H9 (cell line): Measurements from ENCODE around the gene PLPP2. TPM values are rescaled to one million over a fixed set of nuclear protein-coding genes. Genes with fewer than 3 reads are reported as not detected.

Experiments used
- DNase-seq: peaks from one replicate; pipeline ENCODE4 v3.0.0-alpha.2; 2017
- H2AFZ ChIP-seq: one replicate; pipeline ENCODE4 v1.6.1; 2013; ENCODE audit warnings: mild to moderate bottlenecking, low read length, control low read depth, moderate library complexity
- H2AK5ac ChIP-seq: 2 replicates; pipeline ENCODE4 v1.6.1; 2013; ENCODE audit warnings: low read length, control low read depth, mixed read lengths; ENCODE audit not compliant: insufficient read length
- H2BK120ac ChIP-seq: one replicate; pipeline ENCODE4 v1.6.1; 2013; ENCODE audit warnings: low read depth, mild to moderate bottlenecking, low read length, control low read depth, inconsistent platforms; ENCODE audit not compliant: poor library complexity, severe bottlenecking
- H2BK12ac ChIP-seq: 2 replicates; pipeline ENCODE4 v1.6.1; 2013; ENCODE audit warnings: low read length, control low read depth, mixed read lengths, low read depth; ENCODE audit not compliant: insufficient read length
- H2BK15ac ChIP-seq: 2 replicates; pipeline ENCODE4 v1.6.1; 2013; ENCODE audit warnings: low read depth, low read length, control low read depth
- H2BK20ac ChIP-seq: one replicate; pipeline ENCODE4 v1.6.1; 2013; ENCODE audit warnings: low read depth, mild to moderate bottlenecking, low read length, control low read depth, inconsistent platforms; ENCODE audit not compliant: poor library complexity, severe bottlenecking
- H2BK5ac ChIP-seq: 2 replicates; pipeline ENCODE4 v1.6.1; 2013; ENCODE audit warnings: low read length, control low read depth, mixed read lengths; ENCODE audit not compliant: insufficient read length
- H3K14ac ChIP-seq: 2 replicates; pipeline ENCODE4 v1.6.1; 2013; ENCODE audit warnings: low read length, control low read depth; ENCODE audit not compliant: insufficient read depth
- H3K18ac ChIP-seq: 2 replicates; pipeline ENCODE4 v1.6.1; 2013; ENCODE audit warnings: low read depth, mild to moderate bottlenecking, mixed read lengths, low read length, control low read depth; ENCODE audit not compliant: insufficient read length
- H3K23ac ChIP-seq: 2 replicates; pipeline ENCODE4 v1.6.1; 2013; ENCODE audit warnings: low read length, control low read depth, mixed read lengths, low read depth; ENCODE audit not compliant: insufficient read length
- H3K23me2 ChIP-seq: 2 replicates; pipeline ENCODE4 v1.6.1; 2013; ENCODE audit warnings: low read depth, mild to moderate bottlenecking, mixed read lengths, low read length, control low read depth; ENCODE audit not compliant: insufficient read length, poor library complexity, severe bottlenecking
- H3K27ac ChIP-seq: 2 replicates; pipeline ENCODE4 v1.5.1; 2013; ENCODE audit warnings: low read length, control low read depth, mixed read lengths, low read depth; ENCODE audit not compliant: insufficient read length
- H3K27me3 ChIP-seq: 2 replicates; pipeline ENCODE4 v1.6.1; 2013; ENCODE audit warnings: low read length, control low read depth, inconsistent platforms; ENCODE audit not compliant: insufficient read depth
- H3K4ac ChIP-seq: 2 replicates; pipeline ENCODE4 v1.6.1; 2013; ENCODE audit warnings: low read depth, mild to moderate bottlenecking, control low read depth, inconsistent platforms, low read length, moderate library complexity
- H3K4me1 ChIP-seq: 2 replicates; pipeline ENCODE4 v1.6.1; 2013; ENCODE audit warnings: low read length, control low read depth, inconsistent platforms; ENCODE audit not compliant: insufficient read depth
- H3K4me2 ChIP-seq: 2 replicates; pipeline ENCODE4 v1.6.1; 2013; ENCODE audit warnings: low read length, control low read depth, mixed read lengths; ENCODE audit not compliant: insufficient read length, insufficient read depth
- H3K56ac ChIP-seq: 2 replicates; pipeline ENCODE4 v1.6.1; 2013; ENCODE audit warnings: low read depth, mild to moderate bottlenecking, mixed read lengths, low read length, control low read depth; ENCODE audit not compliant: insufficient read length
- H3K79me1 ChIP-seq: 2 replicates; pipeline ENCODE4 v1.6.1; 2013; ENCODE audit warnings: low read depth, mild to moderate bottlenecking, moderate library complexity, low read length, control low read depth, inconsistent platforms; ENCODE audit not compliant: insufficient read depth, poor library complexity, severe bottlenecking
- H3K79me2 ChIP-seq: 2 replicates; pipeline ENCODE4 v1.6.1; 2013; ENCODE audit warnings: low read length, control low read depth, inconsistent platforms; ENCODE audit not compliant: insufficient read depth
- H3K9ac ChIP-seq: 2 replicates; pipeline ENCODE4 v1.6.1; 2013; ENCODE audit warnings: low read length, control low read depth, mixed read lengths; ENCODE audit not compliant: insufficient read length; ENCODE audit errors: extremely low read depth
- H3K9me3 ChIP-seq: one replicate; pipeline ENCODE4 v1.6.1; 2013; ENCODE audit warnings: low read depth, low read length, inconsistent platforms; ENCODE audit not compliant: control insufficient read depth
- H3T11ph ChIP-seq: one replicate; pipeline ENCODE4 v1.6.1; 2013; ENCODE audit warnings: mild to moderate bottlenecking, low read length, control low read depth, inconsistent platforms
- H4K20me1 ChIP-seq: one replicate; pipeline ENCODE4 v1.6.1; 2013; ENCODE audit not compliant: control insufficient read depth, insufficient read length, insufficient read depth
- H4K5ac ChIP-seq: 2 replicates; pipeline ENCODE4 v1.6.1; 2013; ENCODE audit warnings: low read depth, mild to moderate bottlenecking, mixed read lengths, low read length, control low read depth; ENCODE audit not compliant: insufficient read length
- H4K8ac ChIP-seq: replicated peaks from 2 replicates; pipeline ENCODE4 v1.6.1; 2013; ENCODE audit warnings: low read length, control low read depth, mixed read lengths, low read depth; ENCODE audit not compliant: insufficient read length
- H4K91ac ChIP-seq: 2 replicates; pipeline ENCODE4 v1.6.1; 2013; ENCODE audit warnings: low read depth, mild to moderate bottlenecking, moderate library complexity, mixed read lengths, low read length, control low read depth; ENCODE audit not compliant: insufficient read length
- H3K27ac Mint-ChIP-seq, 3 experiments: 2 replicates in 2 of 3; 3 replicates in 1 of 3; pipeline ENCODE4 v1.8.0; 2020 to 2021; ENCODE audit warnings: mixed read lengths in 3 of 3, mild to moderate bottlenecking in 1 of 3, moderate library complexity in 1 of 3
- H3K27me3 Mint-ChIP-seq: 2 replicates; pipeline ENCODE4 v1.8.0; 2021; ENCODE audit warnings: low read depth, mild to moderate bottlenecking, moderate library complexity, mixed read lengths
- H3K36me3 Mint-ChIP-seq, 3 experiments: 2 replicates in 2 of 3; 3 replicates in 1 of 3; pipeline ENCODE4 v1.8.0; 2020 to 2021; ENCODE audit warnings: low read depth in 3 of 3, mixed read lengths in 3 of 3; ENCODE audit not compliant: insufficient read depth in 1 of 3
- H3K4me1 Mint-ChIP-seq, 2 experiments: 2 replicates each; pipeline ENCODE4 v1.8.0; 2020; ENCODE audit warnings: mixed read lengths in 2 of 2
- H3K4me3 Mint-ChIP-seq, 2 experiments: 2 replicates in 1 of 2; 3 replicates in 1 of 2; pipeline ENCODE4 v1.8.0; 2020 to 2021; ENCODE audit warnings: mild to moderate bottlenecking in 2 of 2, mixed read lengths in 2 of 2, moderate library complexity in 1 of 2
- H3K9me3 Mint-ChIP-seq, 2 experiments: 2 replicates in 1 of 2; 3 replicates in 1 of 2; pipeline ENCODE4 v1.8.0; 2020; ENCODE audit warnings: mild to moderate bottlenecking in 2 of 2, mixed read lengths in 2 of 2, moderate library complexity in 1 of 2
- CTCF ChIP-seq: fragments of 200-600 bp; sonication (generic); conservative IDR thresholded peaks from 3 replicates; pipeline ENCODE4 v1.8.0; 2021; ENCODE audit warnings: antibody characterized with exemption, mild to moderate bottlenecking
- WGBS: extraction: QIAGEN DNeasy Blood & Tissue Kit; methylation state at CpG from one replicate; pipeline ENCODE4 v1.1.7; 2013; ENCODE audit warnings: missing lambda C conversion rate, low lambda C conversion rate, mixed read lengths; ENCODE audit not compliant: insufficient read length; ENCODE audit errors: extremely low coverage; 5-methylcytosine and 5-hydroxymethylcytosine counted together
- total RNA-seq: library from RNA; stranded (reverse); gene quantifications from 2 replicates; pipeline ENCODE4 v1.2.1, GENCODE V29; 2021

PLPP2 gene
- total RNA-seq, 1 experiment from 2014 or later, result 143 TPM

DNA sequence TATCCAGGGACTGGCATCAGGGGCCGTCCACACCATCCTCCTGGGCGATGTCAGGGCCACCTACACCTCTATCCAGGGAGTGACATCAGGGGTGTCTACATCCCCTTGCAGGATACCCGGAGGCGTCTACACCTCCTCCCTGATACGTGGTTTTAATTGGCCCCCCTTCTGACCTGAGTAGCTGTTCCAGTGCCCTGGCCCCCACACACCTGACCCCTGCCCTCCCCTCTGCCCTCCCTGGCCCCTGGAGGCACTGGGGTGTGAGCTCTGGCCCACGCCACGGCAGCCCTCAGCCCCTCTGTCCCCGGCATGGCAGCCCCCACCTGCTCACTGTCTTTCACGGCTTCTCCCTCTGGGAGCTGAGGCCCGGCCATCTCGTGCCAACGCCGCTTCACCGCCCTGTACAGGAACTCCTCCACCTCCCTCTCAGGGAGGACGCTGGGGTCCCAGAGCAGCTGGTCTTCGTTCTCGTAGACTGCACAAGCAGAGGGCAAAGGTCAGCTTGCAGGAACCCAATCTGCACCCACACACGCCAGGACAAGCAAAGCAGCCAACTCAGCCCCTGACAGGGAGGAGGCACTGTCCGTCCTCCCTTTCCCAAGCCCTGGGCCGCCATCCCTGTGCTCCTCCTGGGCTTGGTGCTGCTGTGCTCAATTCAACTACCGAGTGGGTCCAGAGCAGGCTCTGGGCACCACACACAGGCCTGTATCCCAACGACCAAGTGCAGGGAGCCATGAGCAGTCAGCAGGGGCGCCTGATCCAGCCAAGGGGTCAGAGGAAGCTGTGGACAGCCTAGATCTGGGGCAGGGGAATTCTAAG lies 22.2 kb upstream of the PLPP2 start:
- Histone ChIP-seq H3K9ac (no peak overlapping the region), H3K27me3 (no peaks in the 10 kb centered on the region), H3K79me2 (no peaks in the 10 kb centered on the region; the same call in 1 of the 2 replicates), H3K4me1 (no peaks in the 10 kb centered on the region), H2AFZ (no peak overlapping the region), H3K9me3 (no peaks in the 10 kb centered on the region), H4K5ac (no peak overlapping the region), H2AK5ac (no peak overlapping the region), H2BK120ac (no peak overlapping the region), H3K79me1 (no peaks in the 10 kb centered on the region), H4K8ac (no peak overlapping the region), H3K4ac (no peak overlapping the region), H3K18ac (no peak overlapping the region), H3K4me2 (no peak overlapping the region), H2BK20ac (no peak overlapping the region), H4K20me1 (no peaks in the 10 kb centered on the region), H4K91ac (no peak overlapping the region), H2BK5ac (no peak overlapping the region), H3K27ac (no peak overlapping the region), H3K14ac (no peak overlapping the region), H2BK12ac (no peak overlapping the region), H3K23me2 (no peaks in the 10 kb centered on the region), H2BK15ac (no peak overlapping the region), H3K23ac (no peak overlapping the region), H3T11ph (no peak overlapping the region), H3K56ac (no peak overlapping the region)
- Mint-ChIP-seq H3K27ac (no peak overlapping the region), H3K27me3 (no peaks in the 10 kb centered on the region), H3K4me1 (no peaks in the 10 kb centered on the region), H3K9me3 (peaks cover 0 to 1% of the 10 kb centered on the region in 2 experiments; a peak in 2 of 5 replicates), H3K36me3 (peaks cover 35 to 68% (median 66%) of the 10 kb centered on the region in 3 experiments), H3K4me3 (no peak overlapping the region)
- no CpG with 5 or more reads among the region's 23 CpGs for WGBS
- DNase-seq, result no peak
- no peak for TF ChIP-seq CTCF
